HEK293T (cell line): Measurements from ENCODE around the gene MRPL10.

Experiments used
- CTCF ChIA-PET: fragments of 350-600 bp; formaldehyde crosslinking; extraction: SDS; loops from one replicate; lab custom pipeline; 2021; ENCODE audit warnings: antibody characterized with exemption, inconsistent platforms; lab: Yijun Ruan, JAX
- POLR2A ChIA-PET: fragments of 350-600 bp; formaldehyde crosslinking; extraction: SDS; loops from one replicate; lab custom pipeline; 2020; ENCODE audit warnings: antibody characterized with exemption, inconsistent platforms; lab: Yijun Ruan, JAX
- DNase-seq: peaks from one replicate; pipeline ENCODE4 v3.0.0; 2012; ENCODE audit warnings: mixed read lengths; ENCODE audit errors: extremely low spot score
- ARNT ChIP-seq: fragments of 450-650 bp; IDR thresholded peaks from 2 replicates; pipeline ENCODE4 v1.6.1; 2017; ENCODE audit warnings: mild to moderate bottlenecking
- BHLHE40 ChIP-seq: fragments of 450-650 bp; IDR thresholded peaks from 2 replicates; pipeline ENCODE4 v1.6.1; 2016; ENCODE audit warnings: mild to moderate bottlenecking, moderate library complexity, borderline replicate concordance
- CTBP1 ChIP-seq: fragments of 450-650 bp; IDR thresholded peaks from 2 replicates; pipeline ENCODE4 v1.6.1; 2016; ENCODE audit warnings: borderline replicate concordance
- ELF4 ChIP-seq: fragments of 450-650 bp; IDR thresholded peaks from 2 replicates; pipeline ENCODE4 v1.6.1; 2017; ENCODE audit warnings: antibody characterized with exemption
- FOXA1 ChIP-seq: fragments of 450-650 bp; IDR thresholded peaks from 2 replicates; pipeline ENCODE4 v1.6.1; 2016; ENCODE audit warnings: mild to moderate bottlenecking
- FOXK2 ChIP-seq: fragments of 450-650 bp; IDR thresholded peaks from 2 replicates; pipeline ENCODE4 v1.6.1; 2016; ENCODE audit warnings: mild to moderate bottlenecking
- FOXM1 ChIP-seq: fragments of 450-650 bp; IDR thresholded peaks from 2 replicates; pipeline ENCODE4 v1.6.1; 2017; ENCODE audit warnings: mild to moderate bottlenecking, borderline replicate concordance
- HDGF ChIP-seq: fragments of 450-650 bp; IDR thresholded peaks from 2 replicates; pipeline ENCODE4 v1.6.1; 2017; ENCODE audit warnings: antibody characterized with exemption, borderline replicate concordance
- L3MBTL2 ChIP-seq: fragments of 450-650 bp; conservative IDR thresholded peaks from 2 replicates; pipeline ENCODE4 v1.6.1; 2016; ENCODE audit warnings: mild to moderate bottlenecking
- LEF1 ChIP-seq: fragments of 450-650 bp; IDR thresholded peaks from 2 replicates; pipeline ENCODE4 v1.6.1; 2017; ENCODE audit warnings: mild to moderate bottlenecking, borderline replicate concordance
- NFRKB ChIP-seq: fragments of 450-650 bp; IDR thresholded peaks from 2 replicates; pipeline ENCODE4 v1.6.1; 2016; ENCODE audit warnings: mild to moderate bottlenecking, moderate library complexity
- SP1 ChIP-seq: fragments of 450-650 bp; IDR thresholded peaks from 2 replicates; pipeline ENCODE4 v1.6.1; 2017
- SUZ12 ChIP-seq: fragments of 450-650 bp; IDR thresholded peaks from 2 replicates; pipeline ENCODE4 v1.6.1; 2016; ENCODE audit warnings: mild to moderate bottlenecking
- TARDBP ChIP-seq: fragments of 450-650 bp; IDR thresholded peaks from 2 replicates; pipeline ENCODE4 v1.6.1; 2016
- ZNF384 ChIP-seq: fragments of 450-650 bp; IDR thresholded peaks from 2 replicates; pipeline ENCODE4 v1.6.1; 2016
- TF ChIP-seq, protein P1 (sequence below): fragments of 450-650 bp; IDR thresholded peaks from 2 replicates; pipeline ENCODE4 v1.6.1; 2016

Gene MRPL10

DNA sequence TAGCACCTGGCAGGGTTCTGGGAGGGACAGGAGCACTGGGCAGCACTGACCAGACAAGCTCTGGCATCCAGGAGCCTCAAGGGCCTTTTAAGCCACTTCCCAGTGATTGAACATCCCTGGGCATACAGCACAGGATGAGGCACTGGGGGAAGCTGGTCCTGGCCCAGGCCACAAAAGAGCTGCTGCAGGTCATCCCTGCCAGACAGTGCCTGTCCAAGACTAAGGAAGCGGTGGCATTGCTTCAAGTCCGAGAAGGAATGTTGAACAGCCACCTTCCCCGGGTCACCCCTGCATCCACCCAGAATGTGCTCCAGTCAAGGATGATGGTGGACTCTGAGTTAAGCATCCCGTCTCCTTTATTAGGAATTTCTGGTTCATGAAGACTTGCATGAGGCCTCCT lies 8.6 kb downstream of the MRPL10 start:
- ChIA-PET CTCF (no interaction called here), POLR2A (interaction anchor here (2.0 to 3.3 kb wide), 2 partner anchors 8 to 73 kb away, joined by 12 to 57 read pairs; partner anchors contain the start of genes LRRC46, MRPL10 and SP2)
- no peak for DNase-seq
- TF ChIP-seq ARNT (no peak), L3MBTL2 (no peak), ELF4 (no peak), FOXK2 (no peak), ZNF384 (no peak), FOXA1 (no peak), NFRKB (no peak), FOXM1 (no peak), BHLHE40 (no peak), TARDBP (no peak)

DNA sequence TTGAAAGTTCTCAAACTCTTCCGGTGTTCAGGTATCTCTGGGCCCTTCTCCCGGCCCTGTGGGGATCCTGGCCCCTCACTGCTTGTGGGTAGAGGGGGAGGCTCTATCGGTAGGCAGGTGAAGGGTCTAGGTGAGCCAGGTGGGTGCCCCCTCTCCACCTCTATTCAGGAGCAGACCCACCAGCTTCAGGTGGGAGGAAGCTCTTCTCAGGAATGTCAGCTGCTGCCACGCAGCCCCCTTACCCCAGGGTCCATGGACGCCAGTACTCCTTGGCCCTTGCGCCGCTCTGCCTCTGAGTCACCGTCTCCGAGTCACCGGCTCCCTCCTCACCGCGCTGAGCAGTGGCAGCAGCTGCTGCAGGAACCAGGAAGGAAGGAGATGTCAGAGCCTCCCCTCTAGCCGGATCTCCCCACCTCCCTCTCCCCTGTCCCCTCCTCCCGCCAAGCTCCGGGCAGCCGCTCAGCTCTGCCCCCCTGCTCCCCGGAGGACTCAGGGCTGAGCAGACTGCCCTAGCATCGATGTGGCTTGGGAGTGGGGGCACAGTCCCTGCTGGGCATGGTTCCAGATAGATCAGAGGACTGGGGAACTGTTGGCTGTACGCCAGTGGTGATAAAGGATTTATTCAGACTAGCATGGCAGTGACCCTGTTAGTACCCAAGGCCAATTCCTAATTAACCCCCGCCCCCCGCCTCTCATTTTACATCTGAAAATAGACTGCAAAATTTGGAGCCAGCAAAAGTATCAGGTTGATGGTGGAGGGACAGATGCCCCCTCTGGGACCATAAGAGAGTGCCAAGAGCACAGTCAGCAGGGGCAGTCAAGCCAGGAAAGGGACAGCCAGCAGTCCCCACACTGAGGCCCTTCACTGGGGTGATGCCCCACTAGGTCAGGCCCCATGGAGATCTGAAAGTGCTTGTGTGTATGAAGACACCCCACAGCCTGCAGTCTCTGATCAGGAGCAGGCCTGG lies 9.6 kb downstream of the MRPL10 start, which contains the start of gene OSBPL7:
Gene OSBPL7, minus strand, starts transcription at position 371 of the 968 bp plus-strand sequence. CDS start 1,516 bp downstream, outside the sequence.
- POLR2A ChIA-PET: interaction anchor here (0.6 to 3.3 kb wide), 15 partner anchors 9 to 227 kb away, joined by 3 to 57 read pairs (median 4); partner anchors contain the start of genes LRRC46, MRPL10, NFE2L1 and SCRN2
- no peak for TF ChIP-seq L3MBTL2
- TF ChIP-seq HDGF: no peak
- no peak for TF ChIP-seq FOXA1
- TF ChIP-seq NFRKB: no peak
- no peak for TF ChIP-seq ZNF384
- TF ChIP-seq, protein P1, sequence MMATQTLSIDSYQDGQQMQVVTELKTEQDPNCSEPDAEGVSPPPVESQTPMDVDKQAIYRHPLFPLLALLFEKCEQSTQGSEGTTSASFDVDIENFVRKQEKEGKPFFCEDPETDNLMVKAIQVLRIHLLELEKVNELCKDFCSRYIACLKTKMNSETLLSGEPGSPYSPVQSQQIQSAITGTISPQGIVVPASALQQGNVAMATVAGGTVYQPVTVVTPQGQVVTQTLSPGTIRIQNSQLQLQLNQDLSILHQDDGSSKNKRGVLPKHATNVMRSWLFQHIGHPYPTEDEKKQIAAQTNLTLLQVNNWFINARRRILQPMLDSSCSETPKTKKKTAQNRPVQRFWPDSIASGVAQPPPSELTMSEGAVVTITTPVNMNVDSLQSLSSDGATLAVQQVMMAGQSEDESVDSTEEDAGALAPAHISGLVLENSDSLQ: no peak
- no peak for TF ChIP-seq ARNT
- CTCF ChIA-PET: interaction anchor here (0.8 to 1.3 kb wide), 2 partner anchors 20 to 125 kb away, joined by 3 to 4 read pairs; partner anchors contain the start of gene SCRN2
- peak; percentile 56 for DNase-seq

DNA sequence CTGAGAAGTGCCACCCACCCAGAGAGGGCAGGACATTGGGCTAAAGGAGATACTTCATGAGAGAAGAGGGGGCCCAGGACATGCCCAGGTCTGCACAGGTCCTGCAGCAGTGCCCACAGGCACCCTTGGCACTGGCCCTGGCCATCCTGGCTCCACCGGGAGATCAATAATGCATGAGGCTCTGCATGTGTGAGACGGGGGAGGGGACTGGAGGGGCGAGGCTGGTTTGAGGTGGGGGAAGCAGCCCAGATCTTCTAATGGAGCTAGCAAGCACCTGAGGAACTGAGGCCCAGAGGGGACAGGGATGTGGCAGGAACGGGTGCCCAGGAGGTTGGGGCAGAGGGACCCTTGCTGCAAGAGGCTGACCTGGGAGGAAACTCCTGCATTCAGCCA lies 10.3 kb downstream of the MRPL10 start:
- TF ChIP-seq ZNF384 (no peak), SUZ12 (no peak), TARDBP (no peak), NFRKB (no peak), L3MBTL2 (no peak), ARNT (no peak), LEF1 (no peak), ELF4 (no peak), CTBP1 (no peak), FOXM1 (no peak), HDGF (no peak), FOXK2 (no peak), SP1 (no peak), FOXA1 (no peak)
- TF ChIP-seq, protein P1: no peak
- no peak for DNase-seq
- ChIA-PET CTCF (interaction anchor here (0.8 to 1.3 kb wide), 2 partner anchors 20 to 126 kb away, joined by 3 to 4 read pairs; partner anchors contain the start of gene SCRN2), POLR2A (interaction anchor here (0.8 to 3.3 kb wide), 14 partner anchors 10 to 228 kb away, joined by 3 to 57 read pairs (median 4); partner anchors contain the start of genes LRRC46, MRPL10, NFE2L1 and SCRN2)

DNA sequence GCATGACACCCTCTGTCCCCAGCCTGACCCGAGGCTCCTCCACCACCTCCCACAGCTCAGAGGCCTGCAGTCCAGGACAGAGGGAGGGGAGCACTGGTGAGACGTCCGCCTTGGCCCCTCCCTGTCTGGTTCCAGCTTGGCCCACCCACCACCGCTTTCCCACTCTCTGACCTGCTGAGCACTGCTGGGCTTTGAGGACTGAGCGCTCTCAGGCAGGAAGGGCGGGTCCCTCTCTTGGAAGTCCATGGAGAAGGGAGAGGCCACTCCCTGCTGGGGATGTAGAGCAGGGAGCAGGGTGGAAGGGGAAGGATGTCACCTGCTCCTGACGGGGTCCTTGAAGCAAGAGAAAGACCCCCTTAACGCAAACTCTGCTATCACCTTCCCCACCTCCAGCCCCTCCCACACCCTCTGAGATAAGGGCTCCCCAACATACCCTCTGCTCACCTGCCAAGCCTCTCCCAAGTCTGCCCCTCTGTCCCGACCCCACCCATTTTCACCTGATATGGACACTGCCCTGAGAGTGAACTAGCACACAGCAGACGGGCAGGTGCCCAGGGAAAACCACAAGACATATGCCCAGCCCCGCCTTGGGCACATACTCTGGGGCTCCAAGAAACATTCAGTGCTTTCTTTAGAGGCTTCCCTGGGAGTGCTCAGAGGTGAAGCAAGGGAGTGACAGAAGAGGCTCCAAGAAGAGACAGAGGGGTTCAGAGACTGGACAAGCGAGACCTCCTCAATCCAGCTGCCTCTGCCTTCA lies 11.1 kb downstream of the MRPL10 start:
- ChIA-PET CTCF (no interaction called here), POLR2A (interaction anchor here (1.4 kb wide), 1 partner anchor 21 kb away, joined by 3 read pairs; the partner anchor contains the start of gene SCRN2)
- no peak for DNase-seq
- TF ChIP-seq SP1 (no peak), FOXA1 (no peak), TARDBP (no peak), FOXK2 (no peak), ELF4 (no peak)
- TF ChIP-seq, protein P1: no peak

DNA sequence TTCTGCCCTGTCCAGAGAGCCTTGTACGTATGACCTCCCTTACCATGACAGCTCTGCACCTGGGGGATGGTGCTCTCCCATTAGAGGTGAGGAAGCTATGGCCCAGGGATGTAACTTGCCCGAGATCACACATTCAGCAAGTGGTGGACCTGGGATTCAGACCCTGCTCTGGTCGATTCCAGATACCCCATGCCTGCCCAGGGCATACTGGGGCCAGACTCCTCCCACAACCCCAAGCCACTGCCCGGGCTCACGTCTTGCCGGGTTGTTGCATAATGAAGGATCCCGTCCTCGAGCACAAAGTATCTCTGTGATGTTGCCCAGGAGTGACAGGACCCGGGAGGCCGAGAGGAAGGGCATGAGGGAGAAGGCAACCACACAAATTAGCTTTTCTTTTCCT lies 11.9 kb downstream of the MRPL10 start:
- CTCF ChIA-PET: no interaction called here
- POLR2A ChIA-PET: no interaction called here
- TF ChIP-seq SP1: no peak
- TF ChIP-seq FOXA1: no peak
- TF ChIP-seq SUZ12: no peak
- TF ChIP-seq ARNT: no peak
- TF ChIP-seq CTBP1: no peak
- TF ChIP-seq, protein P1: no peak
- no peak for TF ChIP-seq TARDBP
- TF ChIP-seq BHLHE40: no peak
- TF ChIP-seq LEF1: no peak
- no peak for TF ChIP-seq HDGF
- TF ChIP-seq ELF4: no peak
- TF ChIP-seq NFRKB: no peak
- TF ChIP-seq ZNF384: no peak
- no peak for TF ChIP-seq FOXM1
- DNase-seq: no peak
